ENCODE data around the gene UCP2.
A peak's percentile ranks its signal among the peaks of the same experiment; 100 is the strongest.
"Not testable (repeated sequence)": the region's sequence is repeated elsewhere in the genome, so short reads cannot be mapped to it uniquely, and the experiment has no call there.

Gene UCP2

GRCh38 chr11:73940801-73941570 lies 41.7 kb downstream of the UCP2 start:
- no peak for DNase-seq (ENCODE audit: low spot score)

GRCh38 chr11:73939096-73939495 lies 43.5 kb downstream of the UCP2 start:
- DNase-seq (ENCODE audit: low spot score): no peak

GRCh38 chr11:73936047-73936446 lies 46.6 kb downstream of the UCP2 start:
- not testable (repeated sequence) for DNase-seq (ENCODE audit: low spot score)

GRCh38 chr11:73932781-73933180 lies 49.9 kb downstream of the UCP2 start:
- no peak for DNase-seq (ENCODE audit: low spot score)

GRCh38 chr11:73931951-73932350 lies 50.7 kb downstream of the UCP2 start:
- DNase-seq (ENCODE audit: low spot score): no peak

GRCh38 chr11:73931039-73931645 lies 51.5 kb downstream of the UCP2 start:
- peak; percentile 42 for DNase-seq (ENCODE audit: low spot score)

- no peak for DNase-seq (ENCODE audit: low spot score)
These were observed 53.3 kb downstream of the UCP2 start for GRCh38 chr11:73929388-73929787.
